ENCODE results near the gene TMEM255A.

DNA sequence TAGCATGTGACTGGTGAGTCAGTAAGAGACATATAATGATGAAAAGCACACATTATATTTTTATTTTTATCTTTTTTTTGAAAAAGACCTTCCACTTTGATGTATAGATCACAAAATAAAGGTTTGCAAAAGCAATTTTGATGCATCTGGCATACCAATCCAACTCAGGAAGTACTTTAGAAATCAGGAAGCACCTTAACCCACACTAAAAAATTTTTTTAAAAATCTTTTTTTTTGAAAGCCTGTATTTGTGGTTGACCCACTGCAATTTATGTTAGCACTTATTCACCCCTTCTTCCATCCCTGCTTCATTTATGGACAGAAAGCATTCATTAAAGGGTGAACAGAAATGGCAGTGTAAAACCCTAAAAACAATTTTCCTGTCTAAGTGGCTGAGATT is 16.6 kb downstream of the TMEM255A start:
- TF ChIP-seq, protein P1, sequence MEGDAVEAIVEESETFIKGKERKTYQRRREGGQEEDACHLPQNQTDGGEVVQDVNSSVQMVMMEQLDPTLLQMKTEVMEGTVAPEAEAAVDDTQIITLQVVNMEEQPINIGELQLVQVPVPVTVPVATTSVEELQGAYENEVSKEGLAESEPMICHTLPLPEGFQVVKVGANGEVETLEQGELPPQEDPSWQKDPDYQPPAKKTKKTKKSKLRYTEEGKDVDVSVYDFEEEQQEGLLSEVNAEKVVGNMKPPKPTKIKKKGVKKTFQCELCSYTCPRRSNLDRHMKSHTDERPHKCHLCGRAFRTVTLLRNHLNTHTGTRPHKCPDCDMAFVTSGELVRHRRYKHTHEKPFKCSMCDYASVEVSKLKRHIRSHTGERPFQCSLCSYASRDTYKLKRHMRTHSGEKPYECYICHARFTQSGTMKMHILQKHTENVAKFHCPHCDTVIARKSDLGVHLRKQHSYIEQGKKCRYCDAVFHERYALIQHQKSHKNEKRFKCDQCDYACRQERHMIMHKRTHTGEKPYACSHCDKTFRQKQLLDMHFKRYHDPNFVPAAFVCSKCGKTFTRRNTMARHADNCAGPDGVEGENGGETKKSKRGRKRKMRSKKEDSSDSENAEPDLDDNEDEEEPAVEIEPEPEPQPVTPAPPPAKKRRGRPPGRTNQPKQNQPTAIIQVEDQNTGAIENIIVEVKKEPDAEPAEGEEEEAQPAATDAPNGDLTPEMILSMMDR (IDR thresholded peaks at IDR 0.05), result no peak
- TF ChIP-seq POLR2A (IDR thresholded peaks at IDR 0.05), result no peak
